Measurements from ENCODE around the gene FAM89A. TPM values are rescaled to one million over a fixed set of nuclear protein-coding genes. Genes with fewer than 3 reads are reported as not detected.
"Not testable (repeated sequence)": the region's sequence is repeated elsewhere in the genome, so short reads cannot be mapped to it uniquely, and the experiment has no call there.

The FAM89A gene
- total RNA-seq, 1 experiment from 2014 or later, result 24.9 TPM

DNA sequence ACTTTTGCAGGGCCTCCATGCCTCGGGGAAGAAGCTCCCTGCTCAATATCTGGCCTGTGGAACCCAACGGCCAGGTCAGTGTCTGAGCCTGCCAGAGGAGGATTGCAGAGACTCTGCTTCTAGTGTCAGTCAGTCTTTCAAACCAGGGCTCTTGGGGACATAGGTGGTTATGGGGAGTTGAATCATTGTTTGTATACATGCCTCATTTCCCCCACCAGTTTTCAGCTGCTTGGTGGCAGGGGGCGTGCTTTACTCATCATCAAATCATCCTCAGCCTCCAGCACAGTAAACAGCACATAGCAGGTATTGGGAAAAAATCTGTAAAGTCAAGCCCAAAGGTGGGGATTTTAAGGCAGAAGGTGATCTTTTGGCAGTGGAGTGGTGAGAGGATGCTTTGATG lies 17.4 kb upstream of the FAM89A start:
- DNase-seq (ENCODE audit: low spot score), result no peak

DNA sequence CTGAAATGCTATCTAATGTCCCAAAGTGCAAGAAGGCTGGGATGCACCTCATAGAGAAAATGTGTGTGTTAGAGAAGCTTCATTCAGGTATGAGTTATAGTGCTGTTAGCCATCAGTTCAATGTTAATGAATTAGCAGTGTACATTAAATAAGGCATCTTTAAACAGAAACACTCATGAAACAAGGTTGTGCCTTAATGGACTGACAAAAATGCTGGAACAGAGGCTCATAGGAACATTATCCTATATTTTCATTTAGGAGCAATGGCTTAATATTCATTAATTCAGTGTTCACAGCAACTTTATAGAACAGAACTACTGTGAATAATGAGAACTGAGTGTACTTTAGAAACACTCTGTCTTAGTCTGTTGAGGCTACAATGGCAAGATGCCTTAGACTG lies 15.2 kb upstream of the FAM89A start:
- DNase-seq (ENCODE audit: low spot score), result no peak

DNA sequence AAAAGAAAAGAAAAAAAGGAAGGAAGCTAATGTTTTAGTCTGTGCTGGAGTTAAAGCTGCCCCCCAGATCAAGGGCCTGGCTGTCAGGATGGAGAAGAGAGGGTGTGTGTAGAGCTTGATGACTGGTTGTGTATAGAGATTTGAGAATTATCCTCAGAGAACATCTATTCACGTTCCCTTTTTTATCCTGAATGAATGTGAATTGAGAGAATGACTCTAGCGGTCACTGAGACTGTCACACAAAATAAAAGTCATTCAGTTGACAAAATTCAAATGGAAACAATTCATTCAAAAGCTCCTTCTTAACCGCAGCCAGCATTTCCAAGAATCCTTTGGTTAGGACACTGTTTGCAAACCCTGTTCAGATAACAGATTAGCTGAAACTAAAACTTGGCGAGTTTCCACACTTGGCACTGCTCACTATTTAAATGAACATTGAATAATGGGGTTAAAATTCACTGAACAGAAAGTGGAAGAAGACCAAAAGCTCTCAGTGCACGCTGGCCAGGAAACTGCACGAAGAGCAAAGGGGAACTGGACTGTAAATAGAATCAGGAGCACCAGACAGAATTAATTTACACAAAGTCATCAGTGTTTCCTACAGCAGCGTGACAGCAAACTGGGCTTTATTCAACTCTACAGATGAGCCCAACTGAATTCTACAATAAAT lies 13.6 kb upstream of the FAM89A start:
- DNase-seq (ENCODE audit: low spot score), result peak; percentile 80

- DNase-seq (ENCODE audit: low spot score), result no peak
Observed at GRCh38 chr1:231052777-231053176, 12.7 kb upstream of the FAM89A start.

- DNase-seq (ENCODE audit: low spot score), result not testable (repeated sequence)
Observed at GRCh38 chr1:231050932-231051331, 10.9 kb upstream of the FAM89A start.

DNA sequence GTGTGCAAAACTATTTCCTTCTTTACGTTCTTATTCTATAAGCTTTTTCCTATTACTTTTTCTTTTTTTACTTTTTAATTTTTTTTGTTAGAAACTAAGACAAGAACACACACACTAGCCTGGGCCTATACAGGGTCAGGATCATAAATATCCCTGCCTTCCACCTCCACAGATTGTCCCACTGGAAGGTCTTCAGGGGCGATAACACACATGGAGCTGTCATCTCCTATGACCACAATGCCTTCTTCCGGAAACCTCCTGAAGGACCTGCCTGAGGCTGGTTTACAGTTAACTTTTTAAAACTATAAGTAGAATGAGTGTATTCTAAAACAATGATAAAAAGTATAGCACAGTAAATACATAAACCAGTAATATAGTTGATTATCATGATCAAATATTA lies 10.3 kb upstream of the FAM89A start:
- DNase-seq (ENCODE audit: low spot score), result no peak

- no peak for DNase-seq (ENCODE audit: low spot score)
Observed at GRCh38 chr1:231049121-231049979, 9.3 kb upstream of the FAM89A start.

DNA sequence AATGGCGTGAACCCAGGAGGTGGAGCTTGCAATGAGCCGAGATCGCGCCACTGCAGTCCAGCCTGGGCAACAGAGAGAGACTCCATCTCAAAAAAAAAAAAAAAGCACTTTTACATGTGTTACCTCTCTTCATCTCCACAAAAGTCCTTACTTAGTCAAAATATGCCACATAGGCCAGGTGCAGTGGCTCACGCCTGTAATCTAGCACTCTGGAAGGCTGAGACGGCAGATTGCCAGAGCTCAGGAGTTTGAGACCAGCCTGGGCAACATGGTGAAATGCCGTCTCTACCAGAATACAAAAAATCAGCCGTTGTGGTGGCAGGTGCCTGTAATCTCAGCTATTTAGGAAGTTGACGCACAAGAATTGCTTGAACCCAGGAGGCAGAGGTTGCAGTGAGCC lies 8.4 kb upstream of the FAM89A start:
- not testable (repeated sequence) for DNase-seq (ENCODE audit: low spot score)

DNA sequence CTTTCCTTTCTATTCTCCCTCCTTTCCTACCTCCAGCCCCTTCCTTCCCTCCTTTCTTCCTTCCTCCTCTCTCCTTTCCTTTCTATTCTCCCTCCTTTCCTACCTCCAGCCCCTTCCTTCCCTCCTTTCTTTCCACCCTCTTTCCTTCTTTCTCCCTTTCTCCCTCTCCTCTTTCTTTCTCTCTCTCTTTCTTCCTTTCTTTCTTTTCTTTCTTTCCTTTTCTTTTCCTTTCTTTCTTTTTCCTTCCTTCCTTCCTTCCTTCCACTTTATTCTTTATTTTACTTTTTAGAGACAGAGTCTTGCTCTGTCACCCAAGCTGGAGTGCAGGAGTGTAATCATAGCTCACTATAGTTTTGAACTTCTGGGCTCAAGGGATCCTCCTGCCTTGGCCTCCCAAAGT lies 7.5 kb upstream of the FAM89A start:
- not testable (repeated sequence) for DNase-seq (ENCODE audit: low spot score)

DNA sequence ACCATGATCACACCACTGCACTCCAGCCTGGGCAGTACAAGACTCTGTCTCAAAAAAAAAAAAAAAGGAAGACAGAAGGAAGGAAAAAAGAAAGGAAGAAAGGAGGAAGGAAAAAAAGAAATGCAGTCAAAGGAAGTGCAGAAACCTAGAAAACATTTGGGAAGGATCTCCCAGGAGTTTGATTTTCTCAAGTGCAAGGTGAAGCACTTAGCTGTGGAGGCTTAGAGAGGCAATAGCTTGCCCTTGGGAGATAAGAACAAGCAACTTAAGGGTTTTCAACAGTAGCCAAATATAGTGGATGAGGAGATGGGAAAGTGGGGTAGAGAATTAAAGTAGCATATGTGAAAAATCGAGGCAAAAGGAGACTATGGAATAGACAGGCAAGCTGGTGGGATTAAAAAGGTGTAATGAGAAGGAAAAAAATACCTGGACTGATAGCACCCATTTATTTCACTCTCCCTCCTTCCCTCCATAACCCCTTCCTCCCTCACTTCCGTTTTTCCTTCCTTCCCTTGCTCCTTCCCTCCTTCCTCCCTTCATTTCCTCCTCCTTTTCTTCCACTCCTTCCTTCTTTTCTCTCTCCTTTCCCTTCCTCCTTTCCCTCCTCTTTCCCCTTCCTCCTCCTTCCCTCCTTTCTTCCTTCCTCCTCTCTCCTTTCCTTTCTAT lies 6.8 kb upstream of the FAM89A start:
- no peak for DNase-seq (ENCODE audit: low spot score)

DNA sequence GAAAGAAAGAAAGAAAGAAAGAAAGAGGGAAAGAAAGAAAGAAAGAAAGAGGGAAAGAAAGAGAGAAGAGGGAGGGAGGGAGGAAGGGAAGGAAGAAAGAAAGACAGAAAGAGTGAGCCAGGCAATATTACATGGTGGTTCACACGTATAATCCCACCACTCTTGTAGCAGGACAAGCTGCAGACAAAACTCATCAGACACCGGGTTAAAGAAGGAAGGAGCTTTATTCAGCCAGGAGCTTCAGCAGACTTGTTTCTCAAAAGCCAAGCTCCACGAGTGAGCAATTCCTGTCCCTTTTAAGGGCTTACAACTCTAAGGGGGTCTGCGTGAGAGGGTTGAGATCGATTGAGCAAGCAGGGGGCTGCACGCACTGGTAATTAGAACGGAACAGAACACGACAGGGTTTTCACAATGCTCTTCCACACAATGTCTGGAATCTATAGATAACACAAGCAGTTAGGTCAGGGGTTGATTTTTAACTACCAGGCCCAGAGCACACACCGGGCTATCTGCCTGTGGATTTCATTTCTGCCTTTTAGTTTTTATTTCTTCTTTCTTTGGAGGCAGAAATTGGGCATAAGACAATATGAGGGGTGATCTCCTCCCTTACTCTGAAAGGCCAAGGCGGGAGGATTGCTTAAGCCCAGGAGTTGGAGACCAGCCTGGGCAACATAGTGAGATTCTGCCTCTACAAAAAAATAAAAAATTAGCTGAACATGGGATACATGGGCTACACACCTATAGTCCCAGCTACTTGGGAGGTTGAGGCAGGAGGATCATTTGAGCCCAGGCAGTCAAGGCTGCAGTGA lies 6.1 kb upstream of the FAM89A start:
- not testable (repeated sequence) for DNase-seq (ENCODE audit: low spot score)

DNA sequence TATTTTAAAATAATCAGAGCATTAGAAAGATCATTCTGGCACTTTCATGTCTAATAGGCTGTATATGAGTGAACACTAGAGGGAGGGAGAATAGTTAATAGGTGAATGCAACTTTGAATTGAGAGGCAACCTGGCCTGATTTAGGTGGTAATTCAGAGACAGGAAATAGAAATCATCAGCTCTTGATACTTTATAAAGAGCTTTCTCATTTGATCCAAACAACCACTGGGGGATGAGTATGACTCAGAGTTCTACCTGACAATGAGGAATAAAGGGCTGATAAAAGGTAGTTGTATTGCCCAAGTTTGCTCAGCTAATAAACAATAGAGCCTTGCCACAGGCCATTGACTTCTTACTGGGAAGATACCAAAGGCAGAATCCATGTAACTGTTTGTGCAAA lies 5.2 kb upstream of the FAM89A start:
- DNase-seq (ENCODE audit: low spot score), result no peak

- DNase-seq (ENCODE audit: low spot score), result no peak
Observed at GRCh38 chr1:231044588-231044987, 4.5 kb upstream of the FAM89A start.

GRCh38 chr1:231041719-231042261 lies 1.7 kb upstream of the FAM89A start:
- no peak for DNase-seq (ENCODE audit: low spot score)

- no peak for DNase-seq (ENCODE audit: low spot score)
Observed at GRCh38 chr1:231040800-231041718, 1.0 kb upstream of the FAM89A start.

- peak; percentile 23 for DNase-seq (ENCODE audit: low spot score)
Observed at GRCh38 chr1:231039161-231040018, 664 bp downstream of the FAM89A start.

GRCh38 chr1:231037585-231038517 lies 2.2 kb downstream of the FAM89A start:
- DNase-seq (ENCODE audit: low spot score), result peak; percentile 88

- no peak for DNase-seq (ENCODE audit: low spot score)
Observed at GRCh38 chr1:231036416-231036815, 3.6 kb downstream of the FAM89A start.
